ENCODE data around the gene NKX2-1.

NKX2-1 gene

GRCh38 chr14:36518031-36518585, 1.9 kb downstream of the NKX2-1 start:
- DNase-seq (ENCODE audit: low read depth) = no peak

DNA sequence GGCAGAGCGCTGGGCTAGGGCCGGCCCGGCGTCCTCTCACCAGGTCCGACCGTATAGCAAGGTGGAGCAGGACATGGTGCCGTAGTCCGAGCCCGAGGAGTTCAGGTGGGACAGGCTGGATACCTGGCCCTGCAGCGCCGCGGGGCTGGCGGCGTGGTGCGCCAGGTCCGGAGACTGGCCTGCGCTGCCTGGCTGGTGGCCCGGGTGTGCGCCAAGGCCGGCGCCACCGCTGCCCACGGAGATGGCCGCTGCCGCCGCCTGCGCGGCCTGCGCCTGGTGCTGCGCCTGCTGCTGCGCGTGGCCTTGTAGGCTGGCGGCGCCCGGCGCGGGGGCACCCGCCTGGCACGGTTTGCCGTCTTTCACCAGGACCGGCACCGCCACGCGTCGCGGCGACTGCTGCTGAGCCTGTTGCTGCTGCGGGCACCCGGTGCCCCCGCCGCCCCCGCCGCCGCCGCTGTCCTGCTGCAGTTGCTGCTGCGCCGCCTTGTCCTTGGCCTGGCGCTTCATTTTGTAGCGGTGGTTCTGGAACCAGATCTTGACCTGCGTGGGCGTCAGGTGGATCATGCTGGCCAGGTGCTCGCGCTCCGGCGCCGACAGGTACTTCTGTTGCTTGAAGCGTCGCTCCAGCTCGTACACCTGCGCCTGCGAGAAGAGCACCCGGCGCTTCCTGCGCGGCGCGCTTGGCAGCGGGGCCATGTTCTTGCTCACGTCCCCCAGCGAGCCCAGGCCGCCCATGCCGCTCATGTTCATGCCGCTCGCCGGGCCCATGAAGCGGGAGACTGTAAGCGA, 2.6 kb downstream of the NKX2-1 start:
- no peak for DNase-seq (ENCODE audit: low read depth)

DNA sequence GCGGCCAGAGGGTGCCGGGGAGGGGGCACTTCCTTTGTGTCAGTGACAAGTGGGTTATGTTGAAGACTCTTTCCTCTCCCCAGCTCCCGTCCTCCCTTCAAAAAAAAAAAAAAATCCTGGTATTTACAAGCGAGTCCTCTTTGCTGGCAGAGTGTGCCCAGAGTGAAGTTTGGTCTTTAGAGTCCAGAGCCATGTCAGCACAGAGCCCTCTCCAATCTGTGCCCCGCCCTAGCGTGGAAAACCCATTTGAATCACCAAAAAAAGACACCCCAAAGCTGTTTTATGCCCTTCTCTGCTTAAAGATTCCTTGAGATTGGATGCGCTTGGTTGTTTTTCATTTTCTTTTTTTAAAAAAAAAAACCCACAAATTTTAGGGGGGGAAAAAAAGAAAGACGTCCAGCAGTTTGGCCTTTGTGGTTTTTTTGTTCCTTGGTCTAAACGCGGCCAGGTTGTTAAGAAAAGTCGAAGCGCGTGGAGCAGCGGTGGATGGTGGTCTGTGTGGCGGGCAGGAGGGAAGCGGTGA, 3.3 kb downstream of the NKX2-1 start:
- DNase-seq (ENCODE audit: low read depth) = no peak

GRCh38 chr14:36515896-36516718, 3.9 kb downstream of the NKX2-1 start:
- DNase-seq (ENCODE audit: low read depth) = no peak

- no peak for DNase-seq (ENCODE audit: low read depth)
Measured at GRCh38 chr14:36515105-36515593, 4.9 kb downstream of the NKX2-1 start.

DNA sequence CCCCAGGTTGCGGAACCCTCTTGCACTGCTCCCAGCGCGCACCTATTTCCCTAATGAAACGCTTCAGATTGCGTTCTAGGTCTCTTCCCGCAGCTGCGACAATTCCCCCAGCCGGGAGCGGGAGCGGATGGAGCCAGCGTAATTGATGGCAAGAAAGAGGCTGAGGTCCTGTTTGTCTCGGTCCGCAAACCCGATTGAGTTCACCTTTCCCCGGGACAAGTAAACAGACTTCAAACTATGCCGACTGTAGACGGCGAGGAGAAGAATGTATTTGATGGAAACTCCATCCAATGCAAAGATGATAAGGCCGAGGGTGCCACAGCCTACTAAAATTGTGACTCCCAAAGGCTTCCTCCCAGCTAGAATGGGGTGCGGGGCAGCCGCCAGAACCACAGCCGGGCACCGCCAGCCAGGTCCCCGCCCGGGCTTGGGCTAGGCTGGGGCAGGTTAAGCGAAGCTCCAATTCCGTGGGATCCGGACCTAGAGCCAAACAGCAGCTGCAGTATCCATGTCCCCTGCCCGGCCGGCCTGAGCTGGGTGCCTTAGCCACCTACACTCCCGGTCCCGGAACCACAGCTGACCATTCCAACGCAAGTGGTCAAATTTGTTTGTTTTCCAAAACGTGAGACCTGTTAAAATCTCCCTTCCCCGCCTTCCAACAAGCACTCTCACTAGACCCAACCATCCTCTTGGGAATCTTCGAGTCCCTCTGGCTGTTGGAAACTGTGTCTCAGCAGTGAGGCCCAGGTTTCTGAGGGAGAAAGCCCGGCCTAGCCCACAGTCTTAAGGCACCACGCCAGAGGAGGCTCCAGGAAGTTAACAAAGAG, 5.5 kb downstream of the NKX2-1 start:
- no peak for DNase-seq (ENCODE audit: low read depth)

DNA sequence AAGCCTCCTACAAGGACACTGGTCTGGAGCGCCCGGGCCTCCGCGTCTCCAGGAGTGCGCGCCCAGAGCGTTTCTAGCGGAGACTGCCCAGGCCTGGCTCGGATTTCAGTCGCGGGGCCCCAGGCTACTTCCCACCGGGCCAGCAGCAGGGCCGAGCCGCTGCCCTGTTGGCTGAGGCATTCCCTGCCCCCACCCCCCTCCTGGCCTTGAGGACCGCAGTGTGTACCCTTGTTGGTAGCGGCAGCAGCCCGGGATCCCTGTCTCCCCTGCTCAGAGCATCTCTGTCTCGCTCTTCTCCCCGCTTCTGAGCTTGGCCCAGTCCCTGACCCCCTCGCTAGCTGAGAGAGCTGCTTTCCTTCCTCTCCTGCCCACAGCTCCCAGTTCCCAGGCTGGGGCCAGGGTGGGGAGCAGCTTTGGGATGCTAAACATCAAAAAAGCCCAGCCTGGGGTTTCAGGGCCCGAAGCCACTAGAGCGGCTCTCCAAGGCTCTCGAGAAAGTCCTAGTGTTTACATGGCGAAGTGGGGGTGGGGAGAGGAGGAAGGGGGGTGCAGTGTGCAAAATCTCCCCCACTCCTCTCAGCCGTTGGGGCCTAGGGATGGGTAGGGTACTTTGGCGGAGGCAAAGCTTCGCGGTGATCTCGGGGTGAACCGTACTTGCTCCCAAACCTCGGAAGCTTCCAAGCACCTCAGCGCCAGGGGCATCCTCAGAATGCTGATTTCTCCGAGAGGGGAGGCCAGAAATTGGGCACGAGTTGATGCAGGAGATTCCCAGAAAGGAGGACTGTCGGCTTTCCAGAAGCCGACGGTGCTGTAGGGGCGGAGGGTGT, 6.4 kb downstream of the NKX2-1 start:
- DNase-seq (ENCODE audit: low read depth) = no peak

- no peak for DNase-seq (ENCODE audit: low read depth)
Measured at GRCh38 chr14:36513012-36513420, 7.0 kb downstream of the NKX2-1 start.

- no peak for DNase-seq (ENCODE audit: low read depth)
Measured at GRCh38 chr14:36512585-36513003, 7.4 kb downstream of the NKX2-1 start.

- DNase-seq (ENCODE audit: low read depth) = no peak
Measured at GRCh38 chr14:36511981-36512584, 7.9 kb downstream of the NKX2-1 start.

DNA sequence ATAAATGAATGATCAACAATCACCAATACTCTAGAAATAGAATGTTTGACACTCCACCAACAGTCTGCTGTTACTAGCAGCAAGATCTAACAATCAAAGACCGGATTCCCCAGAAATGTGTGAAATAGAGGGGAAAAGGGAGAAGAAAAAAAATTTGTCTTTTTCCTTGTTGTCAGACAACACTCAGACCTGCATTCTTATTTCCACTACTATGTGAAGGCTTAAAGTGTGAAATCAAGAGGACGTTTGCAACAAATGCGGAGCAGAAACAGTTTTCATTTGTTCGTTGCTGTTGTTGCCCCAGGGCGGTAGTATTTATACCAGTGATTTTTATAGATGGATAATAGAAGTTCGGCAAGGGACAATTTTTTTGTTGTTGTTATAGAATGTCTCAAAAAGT, 9.2 kb downstream of the NKX2-1 start:
- no peak for DNase-seq (ENCODE audit: low read depth)

DNA sequence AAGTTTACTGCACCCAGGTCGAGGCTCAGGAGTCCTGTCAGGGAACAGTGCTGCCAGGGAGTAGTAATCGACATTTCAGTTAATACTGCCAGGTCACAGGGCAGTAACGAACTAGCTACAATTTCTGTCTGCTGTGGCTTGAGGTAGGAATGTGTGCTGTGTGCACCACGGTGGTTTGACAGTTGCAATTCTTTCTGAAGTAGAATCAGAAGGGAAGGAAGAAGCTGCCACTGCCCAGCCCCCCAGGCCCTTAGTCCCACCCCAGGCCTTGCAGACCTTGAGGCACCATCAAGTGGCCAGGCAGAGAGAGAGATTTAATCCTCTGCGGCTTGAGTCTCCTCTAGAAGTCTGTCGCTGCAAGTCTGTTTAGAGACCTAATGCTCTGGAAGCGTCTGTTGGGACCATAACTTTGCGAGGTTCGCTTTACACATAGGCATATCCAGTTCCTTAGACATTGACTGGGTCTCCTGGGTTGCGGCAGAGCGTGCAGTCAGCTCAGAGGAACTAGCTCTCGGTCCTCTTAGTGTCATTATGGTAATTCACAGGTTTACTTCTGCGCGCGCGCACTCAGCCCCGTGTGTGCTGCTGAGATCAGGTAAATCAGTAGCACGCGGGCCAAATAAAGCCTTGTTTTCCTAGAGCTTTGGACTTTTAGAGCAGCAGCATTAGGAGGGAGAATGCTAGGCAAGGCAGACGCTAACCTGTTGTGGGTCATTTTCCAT, 9.8 kb downstream of the NKX2-1 start:
- no peak for DNase-seq (ENCODE audit: low read depth)

- DNase-seq (ENCODE audit: low read depth) = no peak
Measured at GRCh38 chr14:36509069-36509917, 10.7 kb downstream of the NKX2-1 start.

GRCh38 chr14:36508418-36509068, 11.5 kb downstream of the NKX2-1 start:
- no peak for DNase-seq (ENCODE audit: low read depth)

DNA sequence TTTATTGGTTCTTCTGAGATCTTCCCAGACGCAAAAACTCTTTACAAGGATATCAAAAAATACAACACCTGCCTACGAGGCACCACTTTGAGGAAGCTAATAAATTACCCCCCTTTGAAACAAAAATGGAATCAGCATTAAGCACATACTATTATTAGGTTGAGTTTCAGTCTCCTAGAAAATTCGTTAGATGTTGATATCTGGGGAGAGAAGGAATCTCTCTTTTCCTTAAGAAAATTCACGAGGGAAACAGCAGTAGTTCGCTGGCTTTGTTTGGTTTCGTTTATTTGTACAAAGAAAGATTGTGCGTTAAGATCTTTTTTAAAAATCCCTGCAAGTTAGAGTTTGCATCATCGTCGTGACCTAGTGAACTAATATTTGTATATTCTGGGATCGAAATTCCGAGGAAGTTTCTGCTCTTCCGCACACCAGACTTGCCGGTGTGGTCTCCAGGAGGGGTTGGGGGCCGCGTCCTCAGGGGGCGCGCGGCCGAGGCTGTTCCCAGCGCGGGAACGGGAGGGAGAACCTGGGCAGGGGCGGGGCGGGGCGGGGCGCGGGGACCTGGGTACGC, 12.1 kb downstream of the NKX2-1 start:
- DNase-seq (ENCODE audit: low read depth) = no peak

DNA sequence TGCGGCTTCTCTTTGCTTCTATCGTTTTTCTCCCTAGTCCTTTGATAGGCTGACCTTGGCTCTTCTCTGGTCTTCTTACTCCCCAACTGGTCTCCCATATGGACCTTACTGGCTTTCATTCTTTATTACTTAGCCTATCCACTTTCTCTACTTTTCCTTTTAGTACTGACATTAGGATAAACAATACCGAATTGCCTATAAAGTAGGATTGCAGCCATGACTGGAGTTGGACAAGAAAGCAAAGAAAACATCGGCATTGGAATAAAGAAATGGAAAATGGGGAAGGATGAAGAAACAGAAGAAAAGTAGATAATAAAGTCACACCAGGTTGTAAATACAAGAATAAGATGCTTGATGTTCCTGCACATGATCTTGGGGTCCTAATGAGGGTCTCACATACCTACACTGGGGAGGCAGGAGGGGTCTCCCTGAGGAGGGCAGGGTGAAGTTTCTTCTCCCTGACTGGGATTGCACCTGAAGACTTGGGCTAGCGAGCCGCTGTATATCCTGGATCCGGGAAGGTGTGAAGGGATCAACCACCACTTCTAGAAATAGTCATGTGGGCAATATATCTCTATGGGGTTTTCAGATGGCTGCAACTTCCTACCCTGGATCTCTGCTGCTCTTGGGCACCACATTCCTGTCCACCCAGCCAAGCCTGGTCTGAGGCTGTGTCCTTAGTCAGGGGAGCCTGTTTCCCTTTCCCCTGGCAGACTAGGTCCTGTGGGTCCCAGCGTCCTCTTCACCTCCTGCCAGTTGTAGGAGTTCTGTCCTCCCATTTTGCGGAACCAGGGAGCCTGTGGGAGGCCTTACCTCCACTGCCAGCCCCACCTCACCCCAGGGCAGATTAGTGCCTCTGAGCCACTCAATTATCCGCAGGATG, 13.1 kb downstream of the NKX2-1 start:
- no peak for DNase-seq (ENCODE audit: low read depth)

Data from iris pigment epithelial cell (primary cell).